Measurements from ENCODE around the gene TRIM23.
A peak's percentile ranks its signal among the peaks of the same experiment; 100 is the strongest.

The TRIM23 gene

GRCh38 chr5:65566505-65566904 is 57.6 kb downstream of the TRIM23 start:
- DNase-seq (ENCODE audit: low read depth in 2 of 2): no peak

DNA sequence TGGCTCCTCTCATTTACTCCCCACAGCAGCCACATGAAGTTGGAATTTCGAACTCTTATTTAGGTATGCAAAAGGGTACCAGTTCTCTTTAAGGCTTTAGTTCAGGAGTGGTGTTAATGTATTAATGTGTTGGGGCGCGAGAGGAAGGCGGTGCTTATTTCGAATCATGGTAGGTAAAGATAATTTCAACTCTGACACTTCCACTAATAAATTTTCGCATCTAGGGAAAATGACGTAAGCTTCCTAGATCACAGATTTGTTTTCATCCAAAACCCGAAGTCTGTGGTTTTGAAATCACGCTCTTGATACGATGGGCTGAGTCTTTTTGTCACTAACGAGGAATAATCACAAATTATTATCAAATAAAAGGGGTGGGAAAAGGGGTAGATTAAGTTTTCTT is 60.4 kb downstream of the TRIM23 start:
- no peak for DNase-seq (ENCODE audit: low read depth in 2 of 2)

- peak; percentile 94 to 95 for DNase-seq (ENCODE audit: low read depth in 2 of 2)
Observed at GRCh38 chr5:65562731-65563701, 61.1 kb downstream of the TRIM23 start, which contains the start of the genes CENPK and PPWD1. CENPK (minus strand) TSS chr5:65563168; CDS start chr5:65554907, 8,261 bp downstream. PPWD1 (plus strand) TSS chr5:65563296; CDS start chr5:65563311, 15 bp downstream.

DNA sequence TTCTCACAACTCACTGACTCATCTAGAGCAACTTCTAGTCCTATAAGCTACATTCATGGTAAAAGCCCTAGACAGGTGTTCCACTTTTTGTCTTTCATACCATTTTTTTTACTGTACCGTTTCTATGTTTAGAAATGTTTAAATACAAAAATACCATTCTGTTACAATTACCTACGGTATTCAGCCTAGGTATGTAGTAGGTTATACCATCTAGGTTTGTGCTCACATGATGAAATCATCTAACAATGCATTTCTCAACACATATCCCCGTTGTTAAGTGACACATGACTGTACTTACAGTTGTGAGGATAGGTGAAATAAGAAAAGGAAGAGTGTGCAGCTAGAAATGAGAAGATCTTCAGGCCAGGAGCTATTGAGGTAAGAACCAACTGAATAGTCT is 67.4 kb downstream of the TRIM23 start:
- DNase-seq (ENCODE audit: low read depth in 2 of 2): no peak

DNA sequence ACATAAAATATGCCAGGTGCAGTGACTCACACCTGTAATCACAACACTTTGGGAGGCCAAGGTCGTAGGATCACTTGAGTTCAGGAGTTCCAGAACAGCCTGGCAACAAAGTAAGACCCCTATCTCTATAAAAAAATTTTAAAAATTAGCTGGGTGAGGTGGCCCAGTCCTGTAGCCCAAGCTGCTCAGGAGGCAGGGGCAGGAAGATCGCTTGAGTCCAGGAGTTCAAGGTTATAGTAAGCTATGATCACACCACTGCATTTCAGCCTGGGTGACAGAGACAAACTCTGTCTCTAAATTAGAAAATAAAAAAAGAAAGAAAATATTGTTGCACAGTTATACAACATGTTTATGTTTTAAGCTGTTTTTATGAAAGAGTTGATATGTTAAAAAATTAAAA is 68.0 kb downstream of the TRIM23 start:
- no peak for DNase-seq (ENCODE audit: low read depth in 2 of 2)

- DNase-seq (ENCODE audit: low read depth in 2 of 2): no peak
Observed at GRCh38 chr5:65555287-65555686, 68.8 kb downstream of the TRIM23 start.

GRCh38 chr5:65553941-65554340 is 70.2 kb downstream of the TRIM23 start:
- no peak for DNase-seq (ENCODE audit: low read depth in 2 of 2)

- no peak for DNase-seq (ENCODE audit: low read depth in 2 of 2)
Observed at GRCh38 chr5:65548281-65548680, 75.9 kb downstream of the TRIM23 start.

DNA sequence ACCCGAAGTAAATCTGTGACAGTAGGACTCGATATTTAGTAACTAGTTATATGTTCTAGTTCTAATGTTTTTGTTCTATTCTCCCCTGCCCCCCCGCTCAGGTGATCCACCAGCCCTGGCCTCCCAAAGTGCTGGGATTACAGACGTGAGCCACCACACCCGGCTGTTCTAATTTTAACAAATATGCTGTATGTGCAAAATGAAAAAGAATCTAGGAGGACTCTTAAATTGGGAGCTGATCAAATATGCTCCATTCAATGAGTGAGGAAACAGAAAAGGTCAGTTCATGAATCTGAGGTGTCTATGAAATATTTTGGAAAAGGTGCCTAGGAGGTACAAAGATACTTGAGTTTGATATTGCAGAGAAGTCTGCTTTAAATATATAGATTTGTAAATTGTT is 78.0 kb downstream of the TRIM23 start:
- DNase-seq (ENCODE audit: low read depth in 2 of 2): no peak

DNA sequence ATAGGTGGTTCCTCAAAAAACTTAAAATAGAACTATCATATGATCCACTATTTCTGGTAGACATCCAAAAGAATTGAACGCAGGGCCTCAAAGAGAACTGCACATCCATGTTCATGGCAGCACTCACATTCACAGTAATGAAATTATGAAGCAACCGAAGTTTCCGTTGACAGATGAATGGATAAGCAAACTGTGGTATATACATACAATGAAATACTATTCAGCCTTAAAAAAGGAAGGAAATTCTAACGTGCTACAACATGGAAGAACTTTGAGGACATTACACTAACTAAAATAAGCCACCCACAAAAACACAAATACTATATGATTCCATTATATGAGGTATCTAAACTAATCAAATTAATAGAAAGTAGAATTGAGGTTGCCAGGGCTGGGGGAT is 79.7 kb downstream of the TRIM23 start:
- DNase-seq (ENCODE audit: low read depth in 2 of 2): no peak

DNA sequence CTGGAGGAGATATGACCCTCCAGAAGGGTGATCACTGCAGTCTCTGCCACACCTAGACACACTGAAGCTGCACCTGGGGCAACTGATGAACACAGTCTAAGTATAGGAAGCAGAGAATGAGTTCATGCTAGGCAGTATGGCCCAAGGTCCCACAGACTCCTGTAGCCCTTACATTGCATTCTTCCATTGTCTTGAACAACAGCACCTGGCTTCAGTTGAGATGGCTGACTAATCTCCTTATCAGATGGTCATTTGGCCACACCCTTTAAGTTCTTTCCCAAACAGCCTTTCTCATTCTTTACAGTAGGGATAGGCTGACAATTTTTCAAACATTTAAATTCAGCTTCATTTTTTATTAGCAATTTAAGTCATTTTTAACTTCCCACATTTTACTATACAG is 84.3 kb downstream of the TRIM23 start:
- DNase-seq (ENCODE audit: low read depth in 2 of 2): no peak
